SK-N-SH (cell line): Measurements from ENCODE around the gene GJB2. TPM values are rescaled to one million over a fixed set of nuclear protein-coding genes. Genes with fewer than 3 reads are reported as not detected.

Experiments used
- CTCF ChIA-PET: fragments of 300-600, 350-600 bp; formaldehyde crosslinking; extraction: SDS; loops from one replicate; lab custom pipeline; 2021; lab: Yijun Ruan, JAX
- POLR2A ChIA-PET: fragments of 350-600 bp; sonication (Branson Sonifier 250); formaldehyde crosslinking; extraction: SDS; loops from one replicate; lab custom pipeline; 2020; ENCODE audit warnings: antibody characterized with exemption, inconsistent platforms; lab: Yijun Ruan, JAX
- DNase-seq: peaks from one replicate; pipeline ENCODE4 v3.0.0; 2012
- H2AFZ ChIP-seq: fragments of 200-600 bp; sonication (generic); 2 replicates; pipeline ENCODE4 v1.8.1; 2016; ENCODE audit warnings: antibody characterized with exemption, mild to moderate bottlenecking, low read depth
- H3F3A ChIP-seq: fragments of 200-600 bp; sonication (generic); replicated peaks from 2 replicates; pipeline ENCODE3; 2016; ENCODE audit warnings: antibody characterized with exemption, mild to moderate bottlenecking; ENCODE audit not compliant: insufficient read depth
- H3K27ac ChIP-seq, 2 experiments: fragments of 200-500 bp in 1 of 2; fragments of 200-600 bp in 1 of 2; sonication (Bioruptor generic) in 1 of 2; sonication (generic), shearing (Covaris generic) in 1 of 2; 2 replicates each; pipeline versions ENCODE4 v1.5.1 to v1.6.1; 2014 to 2016; ENCODE audit warnings: low read depth in 2 of 2, inconsistent platforms in 1 of 2, low read length in 1 of 2, mild to moderate bottlenecking in 1 of 2, mixed read lengths in 1 of 2
- H3K27me3 ChIP-seq: fragments of 200-600 bp; sonication (generic), shearing (Covaris generic); 2 replicates; pipeline ENCODE4 v1.6.1; 2016; ENCODE audit warnings: mixed run types; ENCODE audit not compliant: insufficient read depth
- H3K36me3 ChIP-seq, 2 experiments: fragments of 200-500 bp in 1 of 2; fragments of 200-600 bp in 1 of 2; sonication (Bioruptor generic) in 1 of 2; sonication (generic) in 1 of 2; replicated peaks in 1 of 2; 2 replicates each; pipeline versions ENCODE3 to v1.5.1; 2014 to 2016; ENCODE audit warnings: low read length in 1 of 2, mild to moderate bottlenecking in 1 of 2; ENCODE audit not compliant: insufficient read depth in 2 of 2, control insufficient read depth in 1 of 2
- H3K4me1 ChIP-seq, 2 experiments: fragments of 200-500 bp in 1 of 2; fragments of 200-600 bp in 1 of 2; sonication (Bioruptor generic) in 1 of 2; sonication (generic), shearing (Covaris generic) in 1 of 2; 2 replicates each; pipeline versions ENCODE4 v1.5.1 to v1.6.1; 2014 to 2016; ENCODE audit warnings: low read depth in 1 of 2, low read length in 1 of 2, mixed run types in 1 of 2; ENCODE audit not compliant: insufficient read depth in 2 of 2, control insufficient read depth in 1 of 2
- H3K4me2 ChIP-seq: fragments of 200-600 bp; sonication (generic), shearing (Covaris generic); 2 replicates; pipeline ENCODE4 v1.6.1; 2017; ENCODE audit warnings: mixed run types
- H3K4me3 ChIP-seq, 2 experiments: fragments of 200-500 bp in 1 of 2; fragments of 200-600 bp in 1 of 2; sonication (Bioruptor generic) in 1 of 2; sonication (generic), shearing (Covaris generic) in 1 of 2; 2 replicates each; pipeline versions ENCODE4 v1.5.1 to v1.8.1; 2014 to 2016; ENCODE audit warnings: low read depth in 2 of 2, inconsistent platforms in 1 of 2, low read length in 1 of 2, mild to moderate bottlenecking in 1 of 2, mixed read lengths in 1 of 2, moderate library complexity in 1 of 2
- H3K79me2 ChIP-seq: fragments of 200-600 bp; sonication (generic); 2 replicates; pipeline ENCODE4 v1.8.1; 2017; ENCODE audit warnings: mild to moderate bottlenecking; ENCODE audit not compliant: insufficient read depth
- H3K9ac ChIP-seq: fragments of 200-600 bp; sonication (generic); 2 replicates; pipeline ENCODE4 v1.6.1; 2017; ENCODE audit warnings: mixed run types
- H3K9me2 ChIP-seq: fragments of 200-600 bp; sonication (generic); 2 replicates; pipeline ENCODE4 v1.6.1; 2017; ENCODE audit warnings: mixed run types
- H3K9me3 ChIP-seq: fragments of 200-600 bp; sonication (generic); 2 replicates; pipeline ENCODE4 v1.6.1; 2017; ENCODE audit warnings: mixed run types, mild to moderate bottlenecking, moderate library complexity
- H4K20me1 ChIP-seq: fragments of 200-600 bp; sonication (generic); 2 replicates; pipeline ENCODE4 v1.6.1; 2017; ENCODE audit warnings: mild to moderate bottlenecking, mixed run types; ENCODE audit not compliant: insufficient read depth
- CTCF ChIP-seq: fragments of 200-600 bp; sonication (generic); IDR thresholded peaks from 2 replicates; pipeline ENCODE4 v1.6.1; 2017; ENCODE audit warnings: antibody characterized with exemption, mild to moderate bottlenecking, moderate library complexity
- FOXM1 ChIP-seq: IDR thresholded peaks from 2 replicates; pipeline ENCODE4 v1.4.0; 2012; ENCODE audit warnings: low read depth, mild to moderate bottlenecking
- IRF3 ChIP-seq: fragments of 150-350 bp; IDR thresholded peaks from 2 replicates; pipeline ENCODE4 v1.6.1; 2016; ENCODE audit warnings: mild to moderate bottlenecking, low read depth, low read length
- MEF2A ChIP-seq: IDR thresholded peaks from 2 replicates; pipeline ENCODE4 v1.4.0; 2012; ENCODE audit warnings: low read depth, borderline replicate concordance
- NRF1 ChIP-seq: IDR thresholded peaks from 2 replicates; pipeline ENCODE4 v1.6.1; 2012; ENCODE audit warnings: low read depth, mild to moderate bottlenecking, low read length
- RAD21 ChIP-seq: IDR thresholded peaks from 2 replicates; pipeline ENCODE4 v1.6.1; 2012; ENCODE audit warnings: mild to moderate bottlenecking, low read length
- RFX5 ChIP-seq: IDR thresholded peaks from 2 replicates; pipeline ENCODE4 v1.6.1; 2012; ENCODE audit warnings: mild to moderate bottlenecking, improper control_type of control experiment, low read length
- TAF1 ChIP-seq: IDR thresholded peaks from 2 replicates; pipeline ENCODE4 v1.6.1; 2012; ENCODE audit warnings: low read depth, mild to moderate bottlenecking, low read length, moderate library complexity, borderline replicate concordance
- TEAD4 ChIP-seq: IDR thresholded peaks from 2 replicates; pipeline ENCODE4 v1.4.0; 2012; ENCODE audit warnings: mild to moderate bottlenecking, borderline replicate concordance; ENCODE audit not compliant: insufficient read depth
- USF1 ChIP-seq: IDR thresholded peaks from 2 replicates; pipeline ENCODE4 v1.4.0; 2012; ENCODE audit warnings: low read depth, borderline replicate concordance
- USF2 ChIP-seq: fragments of 150-350 bp; IDR thresholded peaks from 2 replicates; pipeline ENCODE4 v1.6.1; 2017; ENCODE audit warnings: antibody characterized with exemption, low read length, low read depth, borderline replicate concordance
- WGBS: methylation state at CpG from one replicate; pipeline ENCODE4 v1.1.6; 2017; ENCODE audit warnings: low lambda C conversion rate; 5-methylcytosine and 5-hydroxymethylcytosine counted together
- polyA plus RNA-seq, 3 experiments: library from polyadenylated mRNA; depleted of rRNA; stranded (reverse); fragments of >200 nt; gene quantifications; 2 replicates each; pipeline ENCODE4 v1.2.3, GENCODE V29; 2012

Gene GJB2
- polyA plus RNA-seq, 1 of the 3 experiments (the other 2 are of a cell fraction), result not detected

GRCh38 chr13:20177049-20177831 lies 15.5 kb downstream of the GJB2 start:
- Histone ChIP-seq H3K27ac (no peak overlapping the region), H3K27me3 (peaks cover 90% of the 10 kb centered on the region), H3K4me1 (peaks cover 0 to 10% of the 10 kb centered on the region in 2 experiments; a peak in 2 of 4 replicates), H2AFZ (0 out of 2 replicates have a peak overlapping the region, but pooled peaks have one; percentile 22), H4K20me1 (no peaks in the 10 kb centered on the region), H3F3A (peaks cover 4% of the 10 kb centered on the region), H3K79me2 (no peaks in the 10 kb centered on the region), H3K9ac (no peak overlapping the region), H3K4me2 (peak overlapping the region; percentile 51; the same call in 1 of the 2 replicates), H3K36me3 (no peaks in the 10 kb centered on the region), H3K9me3 (no peaks in the 10 kb centered on the region), H3K4me3 (peak overlapping the region in 1 of 2 experiments; percentile 9; a peak in 1 of 4 replicates), H3K9me2 (no peaks in the 10 kb centered on the region)
- DNase-seq, result no peak
- ChIA-PET POLR2A (no interaction called here), CTCF (interaction anchor here (0.6 to 4.4 kb wide), 3 partner anchors 8 to 20 kb away, joined by 3 to 17 read pairs (median 3); no protein-coding TSS in a partner anchor)
- no peak for TF ChIP-seq USF2
- TF ChIP-seq CTCF, result no peak
- no peak for TF ChIP-seq RAD21
- TF ChIP-seq RFX5, result no peak
- TF ChIP-seq IRF3, result no peak
- TF ChIP-seq TAF1, result no peak
- TF ChIP-seq MEF2A, result no peak
- TF ChIP-seq NRF1, result no peak
- no peak for TF ChIP-seq TEAD4
- TF ChIP-seq FOXM1, result no peak
- no peak for TF ChIP-seq USF1
- WGBS, result 23% methylated on average over 29 of the region's 67 CpGs
